Cardiac muscle cell (in vitro differentiated cells and primary cell): ENCODE data around the gene ZNF711. TPM values are rescaled to one million over a fixed set of nuclear protein-coding genes. Genes with fewer than 3 reads are reported as not detected.

Source experiments
- DNase-seq, 2 donors: peaks; one replicate each; pipeline versions ENCODE4 v3.0.0 to v3.0.0-alpha.2; 2010 to 2017; ENCODE audit warnings: low read depth in 1 of 2, low spot score in 1 of 2
- H3K27ac ChIP-seq: fragments of 200-600 bp; sonication (generic); 2 replicates; pipeline ENCODE4 v1.5.1; 2016
- H3K27me3 ChIP-seq: fragments of 200-600 bp; sonication (generic); 2 replicates; pipeline ENCODE4 v1.6.0; 2016; ENCODE audit warnings: control low read depth
- H3K36me3 ChIP-seq: fragments of 200-600 bp; sonication (generic); 2 replicates; pipeline ENCODE4 v1.5.1; 2016; ENCODE audit warnings: control low read depth
- H3K4me1 ChIP-seq: fragments of 200-600 bp; sonication (generic); 2 replicates; pipeline ENCODE4 v1.8.1; 2017; ENCODE audit warnings: low read depth, mild to moderate bottlenecking, mixed run types
- H3K4me3 ChIP-seq: fragments of 200-600 bp; sonication (generic); 2 replicates; pipeline ENCODE4 v1.5.1; 2016; ENCODE audit warnings: mild to moderate bottlenecking
- H3K9me3 ChIP-seq: fragments of 200-600 bp; sonication (generic); 2 replicates; pipeline ENCODE4 v1.5.1; 2017; ENCODE audit warnings: low read depth, mild to moderate bottlenecking, control low read depth
- CTCF ChIP-seq: IDR thresholded peaks from 2 replicates; pipeline ENCODE4 v1.5.1; 2012; ENCODE audit warnings: low read depth, mild to moderate bottlenecking, low read length
- polyA plus RNA-seq: library from polyadenylated mRNA; unstranded; fragments of >200 nt; fragmentation: Nextera tagmentation; extraction: Ambion mirVana; gene quantifications from 2 replicates; pipeline ENCODE4 v1.2.1, GENCODE V29; 2016
- total RNA-seq: library from RNA; depleted of rRNA; stranded (reverse); fragments of >200 nt; gene quantifications from 2 replicates; pipeline ENCODE4 v1.2.3, GENCODE V29; 2016

The ZNF711 gene
- total RNA-seq: 11.4 and 21.8 TPM in 2 replicates
- 18.8 and 28.9 TPM in 2 replicates for polyA plus RNA-seq

GRCh38 chrX:85243761-85244449 lies at the start of gene ZNF711, which contains the start of gene SATL1:
TSS of gene ZNF711 (plus strand) at chrX:85243991. CDS start at chrX:85247573, 3,582 bp downstream.
TSS of gene SATL1 (minus strand) at chrX:85243779. CDS start at chrX:85108968, 134,811 bp downstream.
- H3K36me3 ChIP-seq: no peaks in the 10 kb centered on the region
- peak; percentile 61 to 91 for DNase-seq
- no peaks in the 10 kb centered on the region for H3K27me3 ChIP-seq
- peaks cover 4% of the 10 kb centered on the region for H3K4me1 ChIP-seq
- no peaks in the 10 kb centered on the region for H3K9me3 ChIP-seq
- peak within 1 kb of the TSS; percentile 100 for H3K27ac ChIP-seq
- no peak for TF ChIP-seq CTCF
- H3K4me3 ChIP-seq: peak within 1 kb of the TSS; percentile 96

- no peak overlapping the region for H3K4me3 ChIP-seq
- H3K27ac ChIP-seq: no peak overlapping the region
- no peaks in the 10 kb centered on the region for H3K9me3 ChIP-seq
- no peak for DNase-seq
- H3K27me3 ChIP-seq: no peaks in the 10 kb centered on the region
- H3K4me1 ChIP-seq: no peaks in the 10 kb centered on the region
- TF ChIP-seq CTCF: no peak
- no peaks in the 10 kb centered on the region for H3K36me3 ChIP-seq
These were observed 47.5 kb upstream of the ZNF711 start for GRCh38 chrX:85196319-85196718.

- Histone ChIP-seq H3K36me3 (no peaks in the 10 kb centered on the region), H3K4me1 (no peaks in the 10 kb centered on the region), H3K27me3 (no peaks in the 10 kb centered on the region), H3K4me3 (no peak overlapping the region), H3K9me3 (no peaks in the 10 kb centered on the region), H3K27ac (no peak overlapping the region)
- no peak for DNase-seq
- no peak for TF ChIP-seq CTCF
These were observed 40.3 kb upstream of the ZNF711 start for GRCh38 chrX:85203461-85203970.

- Histone ChIP-seq H3K4me1 (peaks cover 4% of the 10 kb centered on the region), H3K4me3 (no peak overlapping the region), H3K36me3 (no peaks in the 10 kb centered on the region), H3K27me3 (no peaks in the 10 kb centered on the region), H3K27ac (no peak overlapping the region), H3K9me3 (no peaks in the 10 kb centered on the region)
- TF ChIP-seq CTCF: no peak
- no peak for DNase-seq
These were observed 29.8 kb upstream of the ZNF711 start for GRCh38 chrX:85213792-85214530.

GRCh38 chrX:85215946-85216345 lies 27.8 kb upstream of the ZNF711 start:
- H3K27me3 ChIP-seq: no peaks in the 10 kb centered on the region
- DNase-seq: no peak
- TF ChIP-seq CTCF: no peak

More at GRCh38 chrX:85215946-85216345, 27.8 kb upstream of the ZNF711 start:
- Histone ChIP-seq H3K9me3 (no peaks in the 10 kb centered on the region), H3K36me3 (no peaks in the 10 kb centered on the region), H3K4me1 (peaks cover 4% of the 10 kb centered on the region), H3K4me3 (no peak overlapping the region), H3K27ac (no peak overlapping the region)
